LNCaP clone FGC (cell line): ENCODE data around the gene INPPL1.

Experiments
- DNase-seq: peaks from one replicate; pipeline ENCODE4 v3.0.0-alpha.2; 2011; ENCODE audit warnings: low read depth
- H3K4me3 ChIP-seq: 2 replicates; pipeline ENCODE4 v1.5.1; 2011; ENCODE audit warnings: mild to moderate bottlenecking, low read depth, low read length, control low read depth
- CTCF ChIP-seq: IDR thresholded peaks from 2 replicates; pipeline ENCODE4 v1.5.1; 2012; ENCODE audit warnings: mild to moderate bottlenecking; ENCODE audit not compliant: control insufficient read depth, insufficient read depth; ENCODE audit errors: extremely low read depth

The INPPL1 gene

DNA sequence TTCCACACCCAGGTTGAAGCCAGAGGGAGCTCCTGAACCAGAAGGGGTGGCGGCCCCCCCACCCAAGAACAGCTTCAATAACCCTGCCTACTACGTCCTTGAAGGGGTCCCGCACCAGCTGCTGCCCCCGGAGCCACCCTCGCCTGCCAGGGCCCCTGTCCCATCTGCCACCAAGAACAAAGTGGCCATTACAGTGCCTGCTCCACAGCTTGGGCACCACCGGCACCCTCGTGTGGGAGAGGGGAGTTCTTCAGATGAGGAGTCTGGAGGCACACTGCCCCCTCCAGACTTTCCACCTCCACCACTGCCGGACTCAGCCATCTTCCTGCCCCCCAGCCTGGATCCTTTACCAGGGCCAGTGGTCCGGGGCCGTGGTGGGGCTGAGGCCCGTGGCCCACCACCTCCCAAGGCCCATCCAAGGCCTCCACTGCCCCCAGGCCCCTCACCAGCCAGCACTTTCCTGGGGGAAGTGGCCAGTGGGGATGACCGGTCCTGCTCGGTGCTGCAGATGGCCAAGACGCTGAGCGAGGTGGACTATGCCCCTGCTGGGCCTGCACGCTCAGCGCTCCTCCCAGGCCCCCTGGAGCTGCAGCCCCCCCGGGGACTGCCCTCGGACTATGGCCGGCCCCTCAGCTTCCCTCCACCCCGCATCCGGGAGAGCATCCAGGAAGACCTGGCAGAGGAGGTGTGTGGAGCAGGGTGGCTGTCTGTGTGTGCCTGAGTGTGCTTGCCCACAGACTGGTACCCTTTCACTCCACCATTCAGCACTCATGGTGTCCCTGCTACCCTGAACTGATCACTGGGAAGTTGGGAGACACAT, 12.8 kb downstream of the INPPL1 start:
- H3K4me3 ChIP-seq, result no peak overlapping the region
- TF ChIP-seq CTCF, result no peak
- no peak for DNase-seq

DNA sequence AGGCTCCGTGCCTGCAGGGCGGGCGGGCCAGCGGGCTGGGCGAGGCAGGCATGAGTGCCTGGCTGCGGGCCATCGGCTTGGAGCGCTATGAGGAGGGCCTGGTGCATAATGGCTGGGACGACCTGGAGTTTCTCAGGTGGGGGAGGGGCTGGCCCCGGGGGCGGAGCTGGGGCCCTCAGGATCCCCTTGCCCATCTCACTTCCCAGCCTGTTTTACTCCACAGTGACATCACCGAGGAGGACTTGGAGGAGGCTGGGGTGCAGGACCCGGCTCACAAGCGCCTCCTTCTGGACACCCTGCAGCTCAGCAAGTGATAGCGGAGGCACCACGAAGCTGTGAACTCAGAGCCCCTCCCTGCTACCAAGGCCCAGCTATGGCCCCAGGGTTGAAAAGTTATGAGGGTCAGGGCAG, 13.5 kb downstream of the INPPL1 start:
- H3K4me3 ChIP-seq, result no peak overlapping the region
- peak; percentile 84 for TF ChIP-seq CTCF
- DNase-seq, result no peak

DNA sequence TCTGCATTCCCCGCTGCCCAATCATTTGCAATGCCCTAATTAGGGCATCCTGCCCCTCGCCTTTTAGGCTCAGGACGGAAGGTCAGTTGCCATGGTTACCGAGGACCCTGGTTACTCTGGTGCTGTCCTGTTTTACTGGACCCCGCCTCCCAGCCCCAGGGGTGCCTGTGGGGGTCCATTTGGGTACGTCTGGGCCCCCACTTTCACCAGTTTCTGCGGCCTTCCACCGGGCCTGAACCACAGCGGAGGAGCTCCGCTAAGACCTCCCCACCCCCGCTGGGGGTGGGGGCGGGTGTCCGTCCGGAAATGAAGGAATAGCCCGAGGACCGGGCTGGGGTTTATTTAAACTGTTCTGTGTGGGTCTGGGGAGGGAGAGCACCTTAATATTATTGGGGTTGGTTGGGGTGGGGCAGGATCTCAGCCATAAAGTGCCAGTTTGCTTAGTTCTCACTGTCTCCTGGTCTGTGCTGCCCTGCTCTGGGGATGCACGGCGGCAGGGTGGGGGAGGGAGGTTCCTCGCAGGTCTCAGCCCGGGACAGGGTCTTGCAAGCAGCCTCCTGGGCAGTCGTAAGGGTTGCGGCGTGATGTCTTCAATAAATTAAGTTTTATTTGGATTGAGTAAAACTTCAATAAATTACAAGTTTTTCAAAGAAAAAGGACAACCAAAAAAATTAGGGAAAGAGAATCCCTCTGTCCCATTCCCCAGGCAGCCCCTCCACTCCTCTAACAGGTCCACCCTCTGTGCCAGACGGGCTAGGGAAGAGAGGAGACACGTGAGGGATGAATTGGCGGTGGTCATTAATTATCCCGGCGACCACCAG, 14.1 kb downstream of the INPPL1 start:
- H3K4me3 ChIP-seq, result no peak overlapping the region
- TF ChIP-seq CTCF, result no peak
- DNase-seq, result no peak

- TF ChIP-seq CTCF, result no peak
- H3K4me3 ChIP-seq, result no peak overlapping the region
- DNase-seq, result no peak
Observed at GRCh38 chr11:72239313-72239848, 14.8 kb downstream of the INPPL1 start.

DNA sequence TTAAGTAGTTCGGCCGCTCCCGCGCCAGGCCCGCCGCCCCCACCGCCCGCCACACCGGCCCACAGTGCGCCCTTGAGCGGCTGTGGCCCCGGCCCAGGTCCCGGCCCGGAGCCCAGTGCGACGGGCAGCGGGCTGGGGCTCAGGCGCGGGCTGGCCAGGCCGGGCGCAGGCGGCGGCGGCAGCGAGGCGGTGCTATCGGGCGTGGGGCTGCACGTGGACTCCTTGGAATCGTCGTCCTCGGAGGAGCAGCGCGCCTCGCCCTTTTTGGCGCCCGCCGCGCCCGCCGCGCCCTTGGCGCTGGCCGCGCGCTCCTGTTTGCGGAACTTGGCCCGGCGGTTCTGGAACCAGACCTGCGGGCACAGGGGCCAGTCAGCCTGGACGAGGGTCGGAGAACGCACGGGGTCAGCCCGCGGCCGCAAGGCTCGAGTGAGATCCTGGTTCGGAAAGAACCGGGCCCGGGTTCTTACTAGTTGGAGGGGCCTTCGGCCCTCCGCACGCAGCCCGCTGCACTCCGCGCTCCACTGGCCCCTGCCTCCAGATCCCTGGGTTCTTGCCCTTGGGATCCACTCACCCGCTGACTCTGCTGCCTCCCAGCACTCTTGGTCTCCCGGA, 15.4 kb downstream of the INPPL1 start:
- no peak for TF ChIP-seq CTCF
- no peak for DNase-seq
- no peak overlapping the region for H3K4me3 ChIP-seq

GRCh38 chr11:72240461-72241290, 16.1 kb downstream of the INPPL1 start:
- no peak overlapping the region for H3K4me3 ChIP-seq
- no peak for TF ChIP-seq CTCF
- no peak for DNase-seq
